NCI-H128 (cell line): ENCODE results near the gene STAB1.

Experiments
- DNase-seq: peaks from one replicate; lab custom pipeline; 2025; ENCODE audit not compliant: unreplicated experiment; lab: John Stamatoyannopoulos, UW

STAB1 gene

GRCh38 chr3:52557011-52557960 is 62.1 kb downstream of the STAB1 start:
- DNase-seq, result no peak

GRCh38 chr3:52558436-52558835 is 63.3 kb downstream of the STAB1 start:
- DNase-seq, result no peak

- DNase-seq, result no peak
These were observed 66.0 kb downstream of the STAB1 start for GRCh38 chr3:52561028-52561747.

GRCh38 chr3:52563984-52564383 is 68.8 kb downstream of the STAB1 start:
- DNase-seq, result no peak

- no peak for DNase-seq
These were observed 72.9 kb downstream of the STAB1 start for GRCh38 chr3:52568069-52568468.

- DNase-seq, result no peak
These were observed 74.9 kb downstream of the STAB1 start for GRCh38 chr3:52570076-52570475.

GRCh38 chr3:52572221-52572620 is 77.1 kb downstream of the STAB1 start:
- no peak for DNase-seq
